CD4-positive, CD25-positive, alpha-beta regulatory T cell (primary cell): Measurements from ENCODE around the gene AOPEP. TPM values are rescaled to one million over a fixed set of nuclear protein-coding genes. Genes with fewer than 3 reads are reported as not detected.
A peak's percentile ranks its signal among the peaks of the same experiment; 100 is the strongest.

ENCODE experiments used
- ATAC-seq, 2 donors: fragments of 150-1000 bp; cut with Tn5 transposase; one replicate each; pipeline ENCODE4 v1.10.0; 2021; ENCODE audit warnings: low read depth in 2 of 2, moderate number of reproducible peaks in 2 of 2, moderate library complexity in 1 of 2
- DNase-seq, 3 donors: peaks; one replicate each; pipeline versions ENCODE4 v3.0.0 to v3.0.0-alpha.2; 2012 to 2022; ENCODE audit warnings: mixed read lengths in 1 of 3
- H3K27ac ChIP-seq: one replicate; pipeline ENCODE4 v1.7.0; 2013; ENCODE audit warnings: mild to moderate bottlenecking, low read length; ENCODE audit not compliant: insufficient read depth, poor library complexity, severe bottlenecking
- H3K27me3 ChIP-seq: one replicate; pipeline ENCODE4 v1.7.0; 2013; ENCODE audit warnings: low read length; ENCODE audit not compliant: control insufficient read depth, insufficient read depth
- H3K36me3 ChIP-seq: one replicate; pipeline ENCODE4 v1.7.0; 2013; ENCODE audit warnings: mild to moderate bottlenecking, low read length, moderate library complexity; ENCODE audit not compliant: control insufficient read depth, insufficient read depth
- H3K4me1 ChIP-seq: 2 replicates; pipeline ENCODE4 v1.7.0; 2013; ENCODE audit warnings: mild to moderate bottlenecking, low read length; ENCODE audit not compliant: insufficient read depth, control insufficient read depth, poor library complexity, severe bottlenecking
- H3K4me3 ChIP-seq: one replicate; pipeline ENCODE4 v1.7.0; 2013; ENCODE audit warnings: low read depth, mild to moderate bottlenecking, low read length, moderate library complexity
- H3K9me3 ChIP-seq, 2 experiments: 1 replicate in 1 of 2; 2 replicates in 1 of 2; pipeline ENCODE4 v1.7.0; 2013; ENCODE audit warnings: low read length in 2 of 2, mild to moderate bottlenecking in 1 of 2, moderate library complexity in 1 of 2; ENCODE audit not compliant: control insufficient read depth in 2 of 2
- H3K27ac Mint-ChIP-seq, 3 donors: one replicate each; pipeline ENCODE4 v1.8.0; 2020 to 2022; ENCODE audit warnings: mild to moderate bottlenecking in 3 of 3, mixed read lengths in 3 of 3, moderate library complexity in 2 of 3
- H3K27me3 Mint-ChIP-seq: one replicate; pipeline ENCODE4 v1.8.0; 2022; ENCODE audit warnings: mild to moderate bottlenecking, mixed read lengths
- H3K36me3 Mint-ChIP-seq: one replicate; pipeline ENCODE4 v1.8.0; 2020; ENCODE audit warnings: mixed read lengths
- H3K4me1 Mint-ChIP-seq, 4 donors: one replicate each; pipeline ENCODE4 v1.8.0; 2020 to 2022; ENCODE audit warnings: mixed read lengths in 4 of 4, mild to moderate bottlenecking in 1 of 4
- H3K4me3 Mint-ChIP-seq, 4 donors: one replicate each; pipeline ENCODE4 v1.8.0; 2020 to 2022; ENCODE audit warnings: mild to moderate bottlenecking in 4 of 4, mixed read lengths in 4 of 4, moderate library complexity in 3 of 4
- H3K9me3 Mint-ChIP-seq, 7 donors: one replicate each; pipeline ENCODE4 v1.8.0; 2020 to 2022; ENCODE audit warnings: mixed read lengths in 7 of 7, mild to moderate bottlenecking in 3 of 7, moderate library complexity in 2 of 7
- polyA plus RNA-seq, 4 donors: library from polyadenylated mRNA; unstranded; fragments of 300-500 nt; fragmentation: Illumina TruSeq; gene quantifications; one replicate each; pipeline ENCODE4 v1.2.3, GENCODE V29; 2021
- total RNA-seq: library from RNA; stranded (reverse); gene quantifications from one replicate; pipeline ENCODE4 v1.2.3, GENCODE V29; 2022

AOPEP gene
- total and polyA plus RNA-seq, 5 donors from 2014 or later: 4.6 to 12.9 (median 6.4) TPM

GRCh38 chr9:94922098-94922607, 195.7 kb downstream of the AOPEP start:
- DNase-seq (no peak), ATAC-seq (no peak)
- Histone ChIP-seq H3K9me3 (no peaks in the 10 kb centered on the region), H3K27me3 (no peaks in the 10 kb centered on the region), H3K27ac (no peak overlapping the region), H3K36me3 (no peaks in the 10 kb centered on the region), H3K4me1 (no peaks in the 10 kb centered on the region), H3K4me3 (no peak overlapping the region)
- Mint-ChIP-seq H3K27ac (no peak overlapping the region), H3K27me3 (no peaks in the 10 kb centered on the region), H3K4me1 (no peaks in the 10 kb centered on the region), H3K9me3 (no peaks in the 10 kb centered on the region), H3K36me3 (peaks cover 12% of the 10 kb centered on the region), H3K4me3 (no peak overlapping the region)

GRCh38 chr9:94922691-94923107, 196.2 kb downstream of the AOPEP start:
- peaks cover 12% of the 10 kb centered on the region for H3K36me3 Mint-ChIP-seq
- no peak for DNase-seq
- Histone ChIP-seq H3K4me3 (no peak overlapping the region), H3K4me1 (no peaks in the 10 kb centered on the region), H3K27ac (no peak overlapping the region), H3K9me3 (no peaks in the 10 kb centered on the region), H3K36me3 (no peaks in the 10 kb centered on the region), H3K27me3 (no peaks in the 10 kb centered on the region)
- no peak overlapping the region for H3K27ac Mint-ChIP-seq
- no peaks in the 10 kb centered on the region for H3K4me1 Mint-ChIP-seq
- no peak overlapping the region for H3K4me3 Mint-ChIP-seq
- no peaks in the 10 kb centered on the region for H3K27me3 Mint-ChIP-seq
- ATAC-seq: no peak
- no peaks in the 10 kb centered on the region for H3K9me3 Mint-ChIP-seq

GRCh38 chr9:94923326-94924089, 197.0 kb downstream of the AOPEP start:
- no peaks in the 10 kb centered on the region for H3K9me3 ChIP-seq
- H3K27ac ChIP-seq: no peak overlapping the region
- Mint-ChIP-seq H3K27ac (no peak overlapping the region), H3K27me3 (no peaks in the 10 kb centered on the region), H3K4me1 (no peaks in the 10 kb centered on the region), H3K4me3 (no peak overlapping the region), H3K9me3 (no peaks in the 10 kb centered on the region), H3K36me3 (peaks cover 13% of the 10 kb centered on the region)
- ATAC-seq (no peak), DNase-seq (no peak)
- H3K36me3 ChIP-seq: no peaks in the 10 kb centered on the region
- H3K27me3 ChIP-seq: no peaks in the 10 kb centered on the region
- no peaks in the 10 kb centered on the region for H3K4me1 ChIP-seq
- no peak overlapping the region for H3K4me3 ChIP-seq

- H3K27ac Mint-ChIP-seq: peak overlapping the region in 1 of 3 donors; percentile 13
- ATAC-seq (no peak), DNase-seq (no peak)
- no peaks in the 10 kb centered on the region for H3K9me3 ChIP-seq
- no peak overlapping the region for H3K4me3 ChIP-seq
- peaks cover 15% of the 10 kb centered on the region for H3K36me3 Mint-ChIP-seq
- no peaks in the 10 kb centered on the region for H3K27me3 Mint-ChIP-seq
- H3K36me3 ChIP-seq: no peaks in the 10 kb centered on the region
- H3K4me3 Mint-ChIP-seq: no peak overlapping the region
- no peaks in the 10 kb centered on the region for H3K9me3 Mint-ChIP-seq
- H3K4me1 ChIP-seq: no peaks in the 10 kb centered on the region
- H3K27ac ChIP-seq: no peak overlapping the region
- H3K4me1 Mint-ChIP-seq: peaks cover 0 to 5% (median 3%) of the 10 kb centered on the region in 4 donors
- H3K27me3 ChIP-seq: no peaks in the 10 kb centered on the region
Measured at GRCh38 chr9:94925751-94926430, 199.4 kb downstream of the AOPEP start.

- no peaks in the 10 kb centered on the region for H3K9me3 ChIP-seq
- Mint-ChIP-seq H3K27me3 (no peaks in the 10 kb centered on the region), H3K36me3 (peaks cover 15% of the 10 kb centered on the region), H3K4me3 (no peak overlapping the region), H3K9me3 (no peaks in the 10 kb centered on the region), H3K27ac (peak overlapping the region in 1 of 3 donors; percentile 63), H3K4me1 (peaks cover 0 to 5% (median 3%) of the 10 kb centered on the region in 4 donors)
- H3K4me1 ChIP-seq: no peaks in the 10 kb centered on the region
- H3K27me3 ChIP-seq: no peaks in the 10 kb centered on the region
- H3K27ac ChIP-seq: no peak overlapping the region
- no peak overlapping the region for H3K4me3 ChIP-seq
- H3K36me3 ChIP-seq: no peaks in the 10 kb centered on the region
- DNase-seq: no peak
- ATAC-seq: no peak
Measured at GRCh38 chr9:94926431-94926800, 199.9 kb downstream of the AOPEP start.

GRCh38 chr9:94927048-94927761, 200.7 kb downstream of the AOPEP start:
- Mint-ChIP-seq H3K9me3 (no peaks in the 10 kb centered on the region), H3K4me3 (no peak overlapping the region), H3K27me3 (no peaks in the 10 kb centered on the region), H3K27ac (peak overlapping the region in 1 of 3 donors; percentile 42), H3K36me3 (peaks cover 18% of the 10 kb centered on the region), H3K4me1 (peaks cover 0 to 5% (median 3%) of the 10 kb centered on the region in 4 donors)
- ATAC-seq: no peak
- no peak for DNase-seq
- H3K4me3 ChIP-seq: no peak overlapping the region
- no peak overlapping the region for H3K27ac ChIP-seq
- no peaks in the 10 kb centered on the region for H3K36me3 ChIP-seq
- no peaks in the 10 kb centered on the region for H3K27me3 ChIP-seq
- no peaks in the 10 kb centered on the region for H3K9me3 ChIP-seq
- H3K4me1 ChIP-seq: no peaks in the 10 kb centered on the region

- Histone ChIP-seq H3K27me3 (no peaks in the 10 kb centered on the region), H3K9me3 (no peaks in the 10 kb centered on the region), H3K36me3 (no peaks in the 10 kb centered on the region), H3K27ac (no peak overlapping the region), H3K4me1 (no peaks in the 10 kb centered on the region), H3K4me3 (no peak overlapping the region)
- Mint-ChIP-seq H3K4me1 (peaks cover 0 to 5% (median 3%) of the 10 kb centered on the region in 4 donors), H3K27me3 (no peaks in the 10 kb centered on the region), H3K4me3 (no peak overlapping the region), H3K36me3 (peaks cover 19% of the 10 kb centered on the region), H3K27ac (no peak overlapping the region), H3K9me3 (no peaks in the 10 kb centered on the region)
- ATAC-seq (no peak), DNase-seq (no peak)
Measured at GRCh38 chr9:94927762-94928670, 201.5 kb downstream of the AOPEP start.
